ENCODE data around the gene FLYWCH2.
"Not testable (repeated sequence)": the region's sequence is repeated elsewhere in the genome, so short reads cannot be mapped to it uniquely, and the experiment has no call there.

The FLYWCH2 gene

DNA sequence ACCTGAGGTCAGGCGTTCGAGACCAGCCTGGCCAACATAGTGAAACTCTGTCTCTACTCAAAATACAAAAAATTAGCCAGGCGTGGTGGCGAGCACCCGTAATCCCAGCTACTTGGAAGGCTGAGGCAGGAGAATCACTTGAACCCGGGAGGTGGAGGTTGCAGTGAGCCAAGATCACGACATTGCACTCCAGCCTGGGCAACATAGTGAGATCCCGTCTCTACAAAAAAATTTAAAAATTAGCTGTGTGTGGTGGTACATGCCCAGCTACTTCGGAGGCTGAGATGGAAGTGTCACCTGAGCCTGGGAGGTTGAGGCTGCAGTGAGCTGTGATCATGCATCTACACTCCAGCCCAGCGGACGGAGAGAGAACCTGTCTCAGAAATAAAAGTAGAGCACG, 60.7 kb downstream of the FLYWCH2 start:
- DNase-seq (ENCODE audit: low read depth): not testable (repeated sequence)

DNA sequence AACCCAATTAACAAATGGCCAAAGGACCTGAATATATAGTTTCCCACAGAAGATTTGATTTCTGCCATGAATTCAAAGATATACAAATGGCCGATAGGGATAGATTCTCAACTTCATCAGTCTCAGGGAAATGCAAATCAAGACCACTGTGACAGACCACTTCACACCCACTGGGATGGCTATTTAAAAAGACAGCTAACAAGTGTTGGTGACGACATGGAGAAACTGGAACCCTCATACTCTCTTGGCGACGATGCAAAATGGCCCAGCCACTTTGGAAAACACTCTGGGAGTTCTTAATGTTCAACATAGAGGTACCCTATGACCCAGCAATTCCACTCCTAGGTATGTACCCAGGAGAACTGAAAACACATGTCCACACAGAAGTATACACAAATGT, 63.6 kb downstream of the FLYWCH2 start:
- no peak for DNase-seq (ENCODE audit: low read depth)
